Lung (tissue), 12 donors: ENCODE measurements around the gene AXIN1. TPM values are rescaled to one million over a fixed set of nuclear protein-coding genes. Genes with fewer than 3 reads are reported as not detected.
"Not testable (repeated sequence)": the region's sequence is repeated elsewhere in the genome, so short reads cannot be mapped to it uniquely, and the experiment has no call there.

Experiments
- ATAC-seq: fragments of 200-7000 bp; cut with Tn5 transposase; one replicate; pipeline ENCODE4 v1.9.1; 2020; ENCODE audit warnings: moderate number of reproducible peaks; ENCODE audit not compliant: insufficient read depth, low FRiP score
- DNase-seq, 3 donors: peaks; one replicate each; pipeline ENCODE4 v3.0.0-alpha.2; 2013 to 2017
- H3K27ac ChIP-seq, 2 donors: one replicate each; pipeline ENCODE4 v1.5.1; 2013; ENCODE audit warnings: mild to moderate bottlenecking in 2 of 2, moderate library complexity in 2 of 2, control low read depth in 1 of 2, inconsistent platforms in 1 of 2, low read depth in 1 of 2, low read length in 1 of 2
- H3K27me3 ChIP-seq, 3 donors: one replicate each; pipeline ENCODE4 v1.5.1; 2013; ENCODE audit warnings: low read length in 2 of 3; ENCODE audit not compliant: control insufficient read depth in 3 of 3, insufficient read depth in 3 of 3
- H3K36me3 ChIP-seq, 4 donors: one replicate each; pipeline ENCODE4 v1.5.1; 2013; ENCODE audit warnings: low read length in 4 of 4, mild to moderate bottlenecking in 1 of 4, moderate library complexity in 1 of 4; ENCODE audit not compliant: control insufficient read depth in 4 of 4, insufficient read depth in 4 of 4
- H3K4me1 ChIP-seq, 5 donors: one replicate each; pipeline ENCODE4 v1.5.1; 2013; ENCODE audit warnings: low read length in 5 of 5, mild to moderate bottlenecking in 2 of 5, moderate library complexity in 1 of 5; ENCODE audit not compliant: control insufficient read depth in 5 of 5, insufficient read depth in 5 of 5
- H3K4me3 ChIP-seq: one replicate; pipeline ENCODE4 v1.5.1; 2013; ENCODE audit warnings: mild to moderate bottlenecking, control low read depth, moderate library complexity
- H3K9ac ChIP-seq, 2 donors: one replicate each; pipeline ENCODE4 v1.5.1; 2013; ENCODE audit warnings: low read length in 2 of 2, control low read depth in 1 of 2; ENCODE audit not compliant: insufficient read depth in 1 of 2
- H3K9me3 ChIP-seq, 4 donors: one replicate each; pipeline ENCODE4 v1.5.1; 2013; ENCODE audit warnings: low read length in 3 of 4, mild to moderate bottlenecking in 1 of 4, moderate library complexity in 1 of 4; ENCODE audit not compliant: control insufficient read depth in 4 of 4, insufficient read depth in 3 of 4
- CTCF ChIP-seq: IDR thresholded peaks from 2 replicates; pipeline ENCODE4 v1.5.1; 2012; ENCODE audit warnings: mild to moderate bottlenecking; ENCODE audit errors: control extremely low read depth, extremely low read depth
- WGBS, 2 donors: extraction: QIAGEN DNeasy Blood & Tissue Kit; methylation state at CpG; one replicate each; pipeline ENCODE4 v1.1.7; 2013; 5-methylcytosine and 5-hydroxymethylcytosine counted together
- polyA plus RNA-seq, 2 donors: library from polyadenylated mRNA; stranded (reverse); fragments of 200-250 nt; gene quantifications; one replicate each; pipeline ENCODE4 v1.2.1, GENCODE V29; 2013
- total RNA-seq, 2 donors: library from RNA; depleted of rRNA in 1 of 2; stranded (reverse); fragments of >200 nt in 1 of 2; gene quantifications; one replicate each; pipeline ENCODE4 v1.2.1, GENCODE V29; 2014 to 2021
- donor health status: control.
- donor health status: control.
- donor health status: Bipolar disorder and iron deficiency.
- donor health status: healthy.
- donor health status: DM: yes; HTN: yes; CAD: no.

The AXIN1 gene
- total and polyA plus RNA-seq, 4 donors = 16.9 to 25.9 (median 19.4) TPM

DNA sequence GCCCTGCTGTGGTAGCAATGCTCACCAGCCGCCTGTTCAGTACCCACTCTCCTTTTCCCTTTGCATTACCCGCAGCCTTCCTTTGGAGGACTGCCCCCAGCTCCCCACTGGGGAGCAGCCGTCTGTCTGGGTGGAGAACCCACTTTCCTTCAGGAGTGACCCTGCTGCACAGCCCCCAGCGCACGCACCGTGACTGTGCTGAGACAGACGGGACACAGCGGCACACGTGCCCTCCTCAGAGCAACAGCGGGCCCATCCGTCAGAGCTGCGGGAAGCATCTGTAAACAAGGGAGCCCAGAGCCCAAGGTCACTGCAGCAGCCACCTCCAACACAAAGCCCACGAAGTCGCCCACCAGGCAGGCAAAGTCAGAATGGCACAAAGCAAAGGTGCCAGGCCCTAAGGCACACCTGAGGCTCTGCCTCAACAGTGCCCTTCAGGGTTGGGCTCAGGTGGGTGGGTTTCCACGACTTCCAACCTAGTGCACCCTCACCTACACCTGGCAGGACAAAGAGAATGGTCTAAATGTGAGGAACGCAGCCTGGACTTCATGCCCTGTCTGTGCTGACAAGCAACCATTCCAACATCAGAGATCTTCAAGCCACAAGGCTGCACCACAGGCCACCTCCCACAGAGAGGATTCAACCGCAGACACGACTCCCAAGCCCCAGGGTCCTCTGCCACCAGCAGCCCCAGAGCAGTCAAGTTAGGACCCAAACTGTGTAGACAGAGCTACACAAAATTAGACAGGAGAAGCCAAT, 9.9 kb downstream of the AXIN1 start:
- DNase-seq (no peak), ATAC-seq (no peak)
- WGBS, 2 donors = 85 to 89% methylated on average over 18 of the region's 18 CpGs
- H3K4me3 ChIP-seq = no peak overlapping the region
- TF ChIP-seq CTCF = no peak
- peaks cover 0 to 18% (median 6%) of the 10 kb centered on the region in 4 donors for H3K36me3 ChIP-seq
- H3K27me3 ChIP-seq = no peaks in the 10 kb centered on the region
- no peak overlapping the region for H3K9ac ChIP-seq
- H3K9me3 ChIP-seq = no peaks in the 10 kb centered on the region
- H3K27ac ChIP-seq = no peak overlapping the region
- H3K4me1 ChIP-seq = peaks cover 0 to 20% (median 0%) of the 10 kb centered on the region in 5 donors

DNA sequence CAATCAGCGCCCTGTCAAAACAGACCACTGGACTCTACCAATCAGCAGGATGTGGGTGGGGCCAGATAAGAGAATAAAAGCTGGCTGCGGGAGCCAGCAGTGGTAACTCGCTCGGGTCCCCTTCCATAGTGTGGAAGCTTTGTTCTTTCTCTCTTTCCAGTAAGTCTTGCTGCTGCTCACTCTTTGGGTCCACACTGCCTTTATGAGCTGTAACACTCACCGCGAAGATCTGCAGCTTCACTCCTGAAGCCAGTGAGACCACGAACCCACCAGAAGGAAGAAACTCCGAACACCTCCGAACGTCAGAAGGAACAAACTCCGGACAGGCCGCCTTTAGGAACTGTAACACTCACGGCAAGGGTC, 10.6 kb downstream of the AXIN1 start:
- 57 to 83% methylated on average over 12 to 13 of the region's 13 CpGs for WGBS, 2 donors
- H3K27ac ChIP-seq, ATAC-seq, H3K27me3 ChIP-seq, H3K4me3 ChIP-seq, DNase-seq, H3K9ac ChIP-seq, H3K9me3 ChIP-seq: not testable (repeated sequence)
- Histone ChIP-seq H3K36me3 (peaks cover 0 to 14% (median 6%) of the 10 kb centered on the region in 4 donors), H3K4me1 (peaks cover 0 to 18% (median 0%) of the 10 kb centered on the region in 5 donors)

DNA sequence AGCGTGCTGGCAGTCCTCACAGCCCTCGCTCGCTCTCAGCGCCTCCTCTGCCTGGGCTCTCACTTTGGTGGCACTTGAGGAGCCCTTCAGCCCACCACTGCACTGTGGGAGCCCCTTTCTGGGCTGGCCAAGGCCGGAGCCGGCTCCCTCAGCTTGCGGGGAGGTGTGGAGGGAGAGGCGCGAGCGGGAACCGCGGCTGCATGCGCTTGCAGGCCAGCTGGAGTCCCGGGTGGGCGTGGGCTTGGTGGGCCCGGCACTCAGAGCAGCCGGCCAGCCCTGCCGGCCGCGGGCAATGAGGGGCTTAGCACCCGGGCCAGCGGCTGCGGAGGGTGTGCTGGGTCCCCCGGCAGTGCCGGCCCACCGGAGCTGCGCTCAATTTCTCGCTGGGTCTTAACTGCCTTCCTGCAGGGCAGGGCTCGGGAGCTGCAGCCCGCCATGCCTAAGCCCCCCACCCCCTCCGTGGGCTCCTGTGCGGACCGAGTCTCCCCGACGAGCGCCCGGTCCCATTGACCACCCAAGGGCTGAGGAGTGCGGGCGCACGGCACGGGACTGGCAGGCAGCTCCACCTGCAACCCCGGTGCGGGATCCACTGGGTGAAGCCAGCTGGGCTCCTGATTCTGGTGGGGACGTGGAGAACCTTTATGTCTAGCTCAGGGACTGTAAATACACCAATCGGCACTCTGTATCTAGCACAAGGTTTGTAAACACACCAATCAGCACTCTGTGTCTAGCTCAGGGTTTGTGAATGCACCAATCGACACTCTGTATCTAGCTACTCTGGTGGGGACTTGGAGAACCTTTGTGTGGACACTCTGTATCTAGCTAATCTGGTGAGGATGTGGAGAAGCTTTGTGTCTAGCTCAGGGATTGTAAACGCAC, 11.2 kb downstream of the AXIN1 start:
- not testable (repeated sequence) for H3K4me3 ChIP-seq, H3K27me3 ChIP-seq, ATAC-seq, H3K9ac ChIP-seq, H3K27ac ChIP-seq, H3K9me3 ChIP-seq, DNase-seq
- H3K36me3 ChIP-seq = peaks cover 0 to 12% (median 6%) of the 10 kb centered on the region in 4 donors
- peaks cover 0 to 18% (median 0%) of the 10 kb centered on the region in 5 donors for H3K4me1 ChIP-seq
- WGBS, 2 donors = 95 to 96% methylated on average over 41 to 46 of the region's 47 CpGs

DNA sequence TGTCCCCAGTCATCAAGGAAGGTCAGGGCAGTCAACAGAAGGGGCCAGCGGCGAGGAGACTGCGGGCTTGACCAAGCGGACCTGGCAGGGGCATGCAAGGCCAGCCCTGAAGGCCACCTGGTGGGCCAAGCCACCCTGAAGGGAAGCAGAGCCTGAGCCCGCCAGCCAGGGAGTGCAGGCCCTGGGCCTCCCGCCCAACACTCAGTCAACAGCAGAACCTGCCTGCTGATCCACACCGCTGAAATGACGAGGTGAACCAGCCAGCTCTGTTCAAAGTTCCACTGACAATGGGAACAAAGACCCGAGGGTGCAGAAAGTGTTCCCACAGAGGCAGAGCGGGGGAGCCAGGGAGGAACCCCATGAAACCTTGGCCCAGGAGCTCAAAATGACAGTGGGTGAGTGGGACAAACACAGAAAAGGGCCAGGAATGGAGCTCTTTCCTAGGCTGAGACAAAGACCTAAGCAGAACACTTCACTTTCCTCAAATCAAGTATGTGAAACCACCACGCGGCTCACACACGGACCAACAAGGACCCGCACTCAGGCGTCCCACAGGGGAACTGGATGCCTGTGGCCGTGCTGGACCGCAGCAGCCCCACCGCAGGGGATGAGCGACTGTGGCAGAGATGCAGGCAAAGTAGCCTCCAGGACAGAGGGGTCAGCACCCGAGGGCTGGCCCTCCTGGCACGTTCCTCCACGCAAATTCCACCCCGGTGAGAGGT, 12.0 kb downstream of the AXIN1 start:
- Histone ChIP-seq H3K4me3 (no peak overlapping the region), H3K36me3 (peaks cover 0 to 7% (median 4%) of the 10 kb centered on the region in 4 donors), H3K27ac (no peak overlapping the region), H3K27me3 (no peaks in the 10 kb centered on the region), H3K4me1 (peaks cover 0 to 21% (median 0%) of the 10 kb centered on the region in 5 donors), H3K9me3 (no peaks in the 10 kb centered on the region), H3K9ac (no peak overlapping the region)
- no peak for ATAC-seq
- no peak for DNase-seq
- TF ChIP-seq CTCF = no peak
- 76 to 92% methylated on average over 23 of the region's 23 CpGs for WGBS, 2 donors
